HG03103 (cell line): Measurements from ENCODE around the gene GLB1L2.

Experiments
- ATAC-seq: cut with Tn5 transposase; IDR thresholded peaks from one replicate; pipeline ENCODE4 v1.9.1; 2021; ENCODE audit warnings: low read depth; ENCODE audit not compliant: unreplicated experiment

Gene GLB1L2

DNA sequence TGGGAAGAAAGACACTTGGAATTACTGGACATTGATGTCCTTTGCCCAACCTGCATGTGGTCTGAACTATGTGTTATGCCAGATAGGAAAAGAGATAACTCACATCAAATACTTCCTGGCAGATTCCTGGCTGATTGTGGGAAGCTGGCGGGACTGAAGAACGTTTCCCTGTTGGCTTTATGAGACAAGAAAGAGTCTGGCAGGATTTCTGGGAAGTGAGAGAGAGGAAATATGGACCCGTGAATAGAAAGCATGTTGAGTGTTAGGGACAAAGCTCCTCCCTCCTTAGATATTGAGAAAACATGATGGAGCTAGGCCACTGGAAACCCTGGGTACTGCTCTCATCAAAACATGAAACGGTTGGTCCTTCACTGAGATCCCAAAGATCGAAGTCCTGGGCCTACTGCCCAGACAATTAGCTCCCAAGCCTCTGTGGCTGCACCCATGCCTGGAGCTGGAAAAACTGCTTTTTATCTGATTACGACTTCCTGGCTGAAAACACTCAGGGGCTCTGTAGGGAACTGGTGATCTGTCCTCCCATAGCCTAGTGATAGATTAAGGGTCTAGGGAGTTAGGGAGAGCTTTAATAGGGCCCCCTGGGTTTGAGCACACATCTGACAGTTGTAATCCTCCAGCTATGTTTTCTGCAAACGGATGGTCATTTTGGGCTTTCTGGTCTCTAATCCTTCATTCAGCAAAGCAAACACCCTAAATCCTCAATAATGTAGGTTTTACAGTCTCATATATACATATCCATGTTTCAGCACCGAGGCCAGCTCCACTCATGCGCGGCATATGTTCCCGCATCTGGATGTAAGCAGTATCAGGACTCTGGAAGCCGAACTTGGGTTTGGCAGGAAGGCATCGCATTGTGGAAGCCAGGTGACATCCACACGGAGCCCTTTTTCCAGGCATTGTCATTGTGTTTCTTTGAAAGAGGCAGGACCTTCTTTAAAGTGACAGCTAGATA lies 86.4 kb downstream of the GLB1L2 start:
- ATAC-seq = no peak

DNA sequence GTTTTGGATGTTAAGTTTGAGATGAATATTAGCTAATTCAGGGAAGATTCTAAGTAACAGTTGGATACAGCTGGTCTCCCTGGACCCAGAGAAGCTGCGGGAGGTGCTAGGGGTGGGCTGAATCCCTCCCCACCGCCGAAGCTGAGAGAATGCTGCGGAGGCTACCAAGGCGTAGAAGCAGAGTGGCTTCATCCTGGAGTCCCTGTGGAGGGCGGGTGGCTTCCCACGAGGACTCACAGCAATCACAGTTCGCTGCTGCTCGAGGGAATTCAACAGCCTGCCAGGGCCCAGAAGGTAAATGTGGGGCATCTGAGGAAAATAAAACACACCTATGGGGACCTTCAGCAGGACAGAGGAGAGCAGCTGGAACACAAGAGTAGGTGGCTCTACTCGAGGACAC lies 91.3 kb downstream of the GLB1L2 start:
- ATAC-seq = no peak

DNA sequence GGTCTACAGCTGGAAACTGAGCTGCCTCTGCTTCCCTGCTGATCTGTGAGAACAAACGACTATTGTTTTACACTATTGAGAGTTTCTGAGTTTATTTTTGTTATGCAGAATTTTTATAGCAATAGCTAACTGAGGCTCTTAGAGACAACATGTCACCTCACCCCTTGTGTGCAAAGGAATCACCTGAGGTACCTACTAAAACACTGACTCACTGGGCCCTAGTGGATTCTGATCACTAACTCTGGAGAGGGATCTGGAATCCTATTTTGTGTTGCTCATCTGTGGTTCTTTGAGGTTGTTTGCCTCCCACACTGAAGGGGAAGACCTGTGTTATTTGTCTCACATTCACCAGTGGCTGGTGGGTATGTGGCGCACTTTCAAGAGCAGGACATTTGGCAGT lies 93.6 kb downstream of the GLB1L2 start:
- ATAC-seq = no peak
